Measurements from ENCODE around the gene KIRREL3.

DNA sequence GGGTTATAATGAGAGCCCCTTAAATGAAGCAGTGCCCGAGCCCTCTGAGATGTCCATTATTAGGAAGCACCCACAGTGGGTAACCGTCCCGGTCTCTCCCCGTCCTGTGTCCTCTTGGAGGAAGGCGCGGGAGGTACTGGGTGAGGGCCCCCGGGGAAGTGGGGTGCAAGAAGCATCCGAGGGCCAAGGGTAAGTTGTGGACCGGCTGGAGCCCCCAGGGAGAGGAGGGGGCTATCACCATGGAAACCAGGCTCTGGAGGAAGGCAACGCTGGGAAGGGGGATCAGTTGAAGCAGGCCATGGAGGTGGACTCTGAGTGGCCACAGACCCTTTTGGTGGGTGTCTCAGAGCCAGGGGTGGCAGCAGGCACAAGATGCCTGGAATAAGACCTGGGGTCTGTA lies 471.5 kb downstream of the KIRREL3 start:
- TF ChIP-seq GATA2 (IDR thresholded peaks at IDR 0.05; ENCODE audit: low read depth, low read length), result no peak
- TF ChIP-seq GATA3 (IDR thresholded peaks at IDR 0.05; ENCODE audit: low read depth, low read length), result no peak
